NCI-H774 (cell line): Measurements from ENCODE around the gene C2CD4A.
"Not testable (repeated sequence)": the region's sequence is repeated elsewhere in the genome, so short reads cannot be mapped to it uniquely, and the experiment has no call there.

Source experiments
- DNase-seq: peaks from one replicate; lab custom pipeline; 2025; lab: John Stamatoyannopoulos, UW

The C2CD4A gene

GRCh38 chr15:62066663-62067447 is at the start of gene C2CD4A:
TSS of gene C2CD4A (plus strand) at chr15:62066977. CDS start at chr15:62067614, 637 bp downstream.
- DNase-seq, result peak; percentile 81

- no peak for DNase-seq
These were observed 46.1 kb upstream of the C2CD4A start for GRCh38 chr15:62020576-62021160.

- no peak for DNase-seq
These were observed 44.7 kb upstream of the C2CD4A start for GRCh38 chr15:62021991-62022600.

- DNase-seq, result no peak
These were observed 40.1 kb upstream of the C2CD4A start for GRCh38 chr15:62026487-62027262.

- no peak for DNase-seq
These were observed 39.6 kb upstream of the C2CD4A start for GRCh38 chr15:62027263-62027565.

GRCh38 chr15:62027916-62028315 is 38.9 kb upstream of the C2CD4A start:
- no peak for DNase-seq

GRCh38 chr15:62035256-62035924 is 31.4 kb upstream of the C2CD4A start:
- DNase-seq, result no peak

- no peak for DNase-seq
These were observed 20.6 kb upstream of the C2CD4A start for GRCh38 chr15:62046078-62046743.

- DNase-seq, result no peak
These were observed 19.4 kb upstream of the C2CD4A start for GRCh38 chr15:62047282-62047827.

GRCh38 chr15:62048254-62048653 is 18.5 kb upstream of the C2CD4A start:
- DNase-seq, result not testable (repeated sequence)

GRCh38 chr15:62050115-62050514 is 16.7 kb upstream of the C2CD4A start:
- DNase-seq, result no peak

GRCh38 chr15:62051166-62051565 is 15.6 kb upstream of the C2CD4A start:
- DNase-seq, result no peak

GRCh38 chr15:62052713-62053112 is 14.1 kb upstream of the C2CD4A start:
- no peak for DNase-seq

- DNase-seq, result no peak
These were observed 13.2 kb upstream of the C2CD4A start for GRCh38 chr15:62053439-62054085.

GRCh38 chr15:62054979-62055378 is 11.8 kb upstream of the C2CD4A start:
- DNase-seq, result no peak

- DNase-seq, result no peak
These were observed 9.3 kb upstream of the C2CD4A start for GRCh38 chr15:62057341-62057980.

- no peak for DNase-seq
These were observed 8.3 kb upstream of the C2CD4A start for GRCh38 chr15:62058327-62059028.

GRCh38 chr15:62059108-62059815 is 7.5 kb upstream of the C2CD4A start:
- DNase-seq, result no peak

GRCh38 chr15:62059816-62060112 is 7.0 kb upstream of the C2CD4A start:
- peak; percentile 23 for DNase-seq
